ENCODE measurements around the gene C1orf87.

The C1orf87 gene

DNA sequence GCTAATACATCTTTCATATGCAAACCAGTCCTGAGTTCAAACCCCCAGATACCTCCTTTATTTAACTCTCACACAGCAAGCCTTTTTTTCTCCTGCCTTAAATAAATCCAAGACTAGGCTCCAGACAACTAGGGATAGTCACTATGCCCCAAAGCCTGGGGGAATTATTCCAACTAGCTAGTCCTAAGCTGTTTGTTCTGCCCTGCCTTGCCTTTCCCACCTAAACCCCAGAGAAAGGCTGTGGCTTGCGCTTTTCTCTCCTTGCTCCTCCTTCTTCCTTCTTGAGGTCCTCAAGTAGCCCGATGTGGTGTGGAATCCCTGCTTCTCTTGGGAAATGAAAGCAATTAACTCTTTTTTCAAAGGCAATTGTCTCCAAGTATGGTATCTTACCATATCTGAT lies 31.8 kb downstream of the C1orf87 start:
- TF ChIP-seq, protein P1, sequence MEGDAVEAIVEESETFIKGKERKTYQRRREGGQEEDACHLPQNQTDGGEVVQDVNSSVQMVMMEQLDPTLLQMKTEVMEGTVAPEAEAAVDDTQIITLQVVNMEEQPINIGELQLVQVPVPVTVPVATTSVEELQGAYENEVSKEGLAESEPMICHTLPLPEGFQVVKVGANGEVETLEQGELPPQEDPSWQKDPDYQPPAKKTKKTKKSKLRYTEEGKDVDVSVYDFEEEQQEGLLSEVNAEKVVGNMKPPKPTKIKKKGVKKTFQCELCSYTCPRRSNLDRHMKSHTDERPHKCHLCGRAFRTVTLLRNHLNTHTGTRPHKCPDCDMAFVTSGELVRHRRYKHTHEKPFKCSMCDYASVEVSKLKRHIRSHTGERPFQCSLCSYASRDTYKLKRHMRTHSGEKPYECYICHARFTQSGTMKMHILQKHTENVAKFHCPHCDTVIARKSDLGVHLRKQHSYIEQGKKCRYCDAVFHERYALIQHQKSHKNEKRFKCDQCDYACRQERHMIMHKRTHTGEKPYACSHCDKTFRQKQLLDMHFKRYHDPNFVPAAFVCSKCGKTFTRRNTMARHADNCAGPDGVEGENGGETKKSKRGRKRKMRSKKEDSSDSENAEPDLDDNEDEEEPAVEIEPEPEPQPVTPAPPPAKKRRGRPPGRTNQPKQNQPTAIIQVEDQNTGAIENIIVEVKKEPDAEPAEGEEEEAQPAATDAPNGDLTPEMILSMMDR (conservative IDR thresholded peaks at IDR 0.05): no peak
- no peak for TF ChIP-seq ZFX (IDR thresholded peaks at IDR 0.05)
- H3K27ac ChIP-seq: no peak overlapping the region

DNA sequence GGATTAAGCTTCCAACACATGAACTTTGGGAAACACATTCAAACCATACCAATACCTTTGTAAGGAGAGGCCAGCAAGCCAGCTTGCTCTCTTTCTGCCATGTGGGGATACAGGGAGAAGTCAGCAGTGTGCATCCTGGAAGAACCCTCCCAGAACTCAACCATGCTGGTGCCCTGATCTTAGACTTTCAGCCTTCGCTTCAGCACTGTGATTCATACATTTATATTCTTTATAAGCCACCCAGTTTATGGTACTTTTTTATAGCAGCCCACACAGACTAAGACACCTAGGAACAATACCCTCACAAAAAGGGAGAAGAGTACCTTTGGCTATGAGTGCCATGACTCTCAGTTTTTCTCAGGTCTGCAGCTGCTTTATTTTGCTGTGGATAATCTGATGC lies 35.9 kb downstream of the C1orf87 start:
- no peak for TF ChIP-seq ZFX (IDR thresholded peaks at IDR 0.05)
- TF ChIP-seq, protein P1 (conservative IDR thresholded peaks at IDR 0.05): no peak
- H3K27ac ChIP-seq: no peak overlapping the region

DNA sequence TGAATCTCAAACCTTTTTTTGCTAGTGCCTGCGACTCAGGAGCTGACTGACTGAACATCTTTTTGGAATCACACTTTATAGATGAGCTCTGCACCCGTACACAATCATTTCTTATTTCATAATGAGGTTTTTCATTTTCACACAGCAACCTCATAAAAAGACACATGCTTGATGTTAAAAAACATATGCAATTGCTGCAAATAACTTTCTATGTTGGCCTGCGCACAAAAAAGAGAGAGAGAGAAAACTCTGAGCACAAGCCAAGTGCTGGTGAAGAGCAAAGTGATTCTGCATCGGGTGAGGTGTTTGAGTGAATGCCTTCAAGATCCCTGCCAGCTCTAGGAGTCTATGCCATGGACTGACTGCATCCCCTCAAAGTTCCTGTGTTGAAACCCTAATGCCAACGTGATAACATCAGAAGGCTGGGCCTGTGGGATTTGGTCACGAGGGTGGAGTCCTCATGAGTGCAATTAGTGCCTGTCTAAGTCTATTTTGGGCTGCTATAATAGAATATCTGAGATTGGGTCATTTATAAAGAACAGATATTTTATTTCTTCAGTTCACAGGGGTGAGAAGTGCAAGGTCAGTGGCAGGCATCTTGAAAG lies 36.6 kb downstream of the C1orf87 start:
- H3K27ac ChIP-seq: no peak overlapping the region
- TF ChIP-seq, protein P1 (conservative IDR thresholded peaks at IDR 0.05): no peak
- no peak for TF ChIP-seq ZFX (IDR thresholded peaks at IDR 0.05)

DNA sequence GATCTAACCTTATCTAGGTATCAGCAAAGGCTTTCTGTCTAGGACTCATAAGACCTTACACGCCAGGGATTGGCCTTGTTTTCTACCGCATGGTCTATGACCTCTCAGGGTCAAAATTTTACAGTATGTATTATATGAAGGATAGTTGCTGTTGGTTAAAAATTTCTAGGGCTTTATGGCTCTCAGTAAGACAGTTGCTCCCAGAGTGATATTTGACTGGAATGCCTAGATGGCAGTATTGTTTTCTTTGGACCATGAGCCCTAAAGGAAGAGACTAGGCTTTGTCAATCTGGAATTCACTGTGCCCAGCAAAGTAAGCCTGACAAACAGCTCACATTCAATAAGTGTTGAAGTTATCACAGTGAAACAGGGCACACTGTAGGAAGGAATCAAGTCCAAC lies 37.6 kb downstream of the C1orf87 start:
- TF ChIP-seq ZFX (IDR thresholded peaks at IDR 0.05): no peak
- TF ChIP-seq, protein P1 (conservative IDR thresholded peaks at IDR 0.05): peak; percentile 25
- no peak overlapping the region for H3K27ac ChIP-seq

DNA sequence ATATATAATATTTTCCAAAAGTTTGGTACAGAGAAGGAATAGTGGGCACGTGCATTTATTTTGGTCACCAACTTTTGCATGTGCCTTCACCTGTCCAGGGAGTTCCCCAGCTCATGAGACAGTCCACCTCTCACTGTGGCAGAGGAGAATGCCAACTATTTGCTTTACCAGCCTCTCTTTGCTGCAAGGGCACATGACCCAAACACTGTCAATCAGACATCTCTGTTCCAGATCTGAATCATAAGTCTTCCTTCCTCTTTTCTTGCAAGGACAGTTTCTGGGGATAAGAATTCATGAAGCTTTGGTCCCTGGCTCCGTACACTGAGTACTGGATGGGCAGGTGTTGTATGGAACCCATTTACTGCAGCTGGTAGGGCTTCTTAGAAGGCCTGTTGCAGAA lies 38.6 kb downstream of the C1orf87 start:
- no peak overlapping the region for H3K27ac ChIP-seq
- TF ChIP-seq, protein P1 (conservative IDR thresholded peaks at IDR 0.05): no peak
- no peak for TF ChIP-seq ZFX (IDR thresholded peaks at IDR 0.05)

DNA sequence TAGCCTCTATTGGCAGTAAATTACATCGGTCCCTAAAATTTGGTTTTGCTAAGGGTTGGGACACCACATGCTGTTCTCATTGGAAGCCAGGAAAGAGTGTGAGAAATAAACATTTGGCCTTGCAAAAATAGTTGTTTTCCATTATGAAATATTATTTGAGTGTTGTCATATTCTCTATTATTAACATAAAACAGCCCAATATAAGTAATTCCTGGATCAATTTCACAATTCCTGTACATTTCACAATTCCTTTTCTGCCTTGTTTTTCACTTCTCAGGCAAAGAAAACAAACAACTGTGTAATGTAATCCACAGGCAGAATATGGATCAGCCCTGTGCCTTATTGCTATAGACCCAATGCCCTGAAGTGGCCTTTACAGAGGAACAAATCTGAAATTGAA lies 40.5 kb downstream of the C1orf87 start:
- TF ChIP-seq, protein P1 (conservative IDR thresholded peaks at IDR 0.05): no peak
- TF ChIP-seq ZFX (IDR thresholded peaks at IDR 0.05): no peak
- no peak overlapping the region for H3K27ac ChIP-seq

DNA sequence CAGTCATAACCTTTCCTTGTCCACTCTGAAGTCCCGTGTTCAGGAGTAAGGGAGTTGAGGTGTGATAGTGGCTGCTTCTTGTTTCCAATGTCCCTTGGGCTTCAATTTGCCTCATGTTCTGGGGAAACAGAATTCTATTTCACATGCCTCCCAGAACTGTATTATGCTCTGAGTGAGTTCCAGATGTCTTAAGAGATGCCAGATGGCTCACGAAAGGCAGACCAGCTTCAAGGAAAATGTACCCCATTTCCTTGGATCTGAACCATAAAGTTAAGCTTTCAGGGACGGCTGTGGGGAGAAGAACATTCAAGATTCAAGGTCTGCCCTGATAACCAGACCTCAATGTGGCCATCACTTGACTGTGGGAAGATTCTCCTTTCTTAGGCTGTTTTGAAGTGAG lies 42.4 kb downstream of the C1orf87 start:
- no peak overlapping the region for H3K27ac ChIP-seq
- TF ChIP-seq, protein P1 (conservative IDR thresholded peaks at IDR 0.05): no peak
- TF ChIP-seq ZFX (IDR thresholded peaks at IDR 0.05): no peak
